T-cell (primary cell): ENCODE results near the gene CHAD. TPM values are rescaled to one million over a fixed set of nuclear protein-coding genes. Genes with fewer than 3 reads are reported as not detected.

ENCODE experiments used
- ATAC-seq, 4 experiments: fragments of 200-7000 bp in 3 of 4; fragments of 150-1000 bp in 1 of 4; cut with Tn5 transposase; replicated peaks in 1 of 4; 1 replicate in 3 of 4; 2 replicates in 1 of 4; pipeline ENCODE4 v1.10.0; 2021; ENCODE audit warnings: moderate library complexity in 3 of 4, mild to moderate bottlenecking in 2 of 4, moderate number of reproducible peaks in 1 of 4
- CTCF ChIA-PET, 2 donors: fragments of 300-600 bp; sonication (Branson Sonifier 250); formaldehyde crosslinking; loops; one replicate each; lab custom pipeline; 2022; ENCODE audit warnings: antibody characterized with exemption in 2 of 2; lab: Charles Lee
- POLR2A ChIA-PET, 2 donors: fragments of 300-600 bp; sonication (Branson Sonifier 250); formaldehyde crosslinking; loops; one replicate each; lab custom pipeline; 2022; ENCODE audit warnings: antibody characterized with exemption in 2 of 2; lab: Charles Lee
- DNase-seq, 35 experiments: peaks; one replicate each; pipeline versions ENCODE4 v3.0.0 to v3.0.0-alpha.2; 2013 to 2023
- H3K27ac ChIP-seq: one replicate; pipeline ENCODE4 v1.5.1; 2013; ENCODE audit warnings: low read length
- H3K27me3 ChIP-seq, 2 experiments: replicated peaks in 1 of 2; 1 replicate in 1 of 2; 2 replicates in 1 of 2; pipeline versions ENCODE4 v1.6.1 to v1.7.0; 2013; ENCODE audit warnings: low read length in 1 of 2, mixed read lengths in 1 of 2; ENCODE audit not compliant: control insufficient read depth in 2 of 2, insufficient read depth in 2 of 2; ENCODE audit errors: extremely low read depth in 1 of 2
- H3K36me3 ChIP-seq, 2 donors: 1 replicate in 1 of 2; 2 replicates in 1 of 2; pipeline versions ENCODE4 v1.6.1 to v1.7.0; 2013; ENCODE audit warnings: low read length in 1 of 2; ENCODE audit not compliant: control insufficient read depth in 2 of 2, insufficient read depth in 1 of 2; ENCODE audit errors: extremely low read depth in 1 of 2
- H3K4me1 ChIP-seq, 2 experiments: 1 replicate in 1 of 2; 2 replicates in 1 of 2; pipeline versions ENCODE4 v1.6.1 to v1.7.0; 2013; ENCODE audit warnings: low read length in 2 of 2, mixed read lengths in 1 of 2; ENCODE audit not compliant: insufficient read depth in 2 of 2, control insufficient read depth in 1 of 2; ENCODE audit errors: extremely low read depth in 1 of 2
- H3K4me3 ChIP-seq, 2 donors: 1 replicate in 1 of 2; 2 replicates in 1 of 2; pipeline versions ENCODE4 v1.5.1 to v1.7.0; 2013; ENCODE audit warnings: mild to moderate bottlenecking in 2 of 2, low read length in 1 of 2, moderate library complexity in 1 of 2; ENCODE audit not compliant: control insufficient read depth in 1 of 2; ENCODE audit errors: extremely low read depth in 1 of 2
- H3K9me3 ChIP-seq: 2 replicates; pipeline ENCODE4 v1.7.0; 2013
- H3K27ac Mint-ChIP-seq, 2 donors: one replicate each; pipeline ENCODE4 v1.8.0; 2020 to 2021; ENCODE audit warnings: mild to moderate bottlenecking in 2 of 2, mixed read lengths in 2 of 2
- H3K27me3 Mint-ChIP-seq, 2 donors: one replicate each; pipeline ENCODE4 v1.8.0; 2021 to 2022; ENCODE audit warnings: mixed read lengths in 2 of 2
- H3K36me3 Mint-ChIP-seq: one replicate; pipeline ENCODE4 v1.8.0; 2021; ENCODE audit warnings: mixed read lengths
- H3K4me1 Mint-ChIP-seq, 3 donors: one replicate each; pipeline ENCODE4 v1.8.0; 2020 to 2022; ENCODE audit warnings: mixed read lengths in 3 of 3, mild to moderate bottlenecking in 1 of 3
- H3K4me3 Mint-ChIP-seq, 3 donors: one replicate each; pipeline ENCODE4 v1.8.0; 2020 to 2022; ENCODE audit warnings: mild to moderate bottlenecking in 3 of 3, mixed read lengths in 3 of 3, moderate library complexity in 3 of 3
- H3K9me3 Mint-ChIP-seq, 3 donors: one replicate each; pipeline ENCODE4 v1.8.0; 2020 to 2022; ENCODE audit warnings: mixed read lengths in 3 of 3
- WGBS: methylation state at CpG from one replicate; pipeline ENCODE4 v1.1.5; 2013; ENCODE audit warnings: missing lambda C conversion rate; ENCODE audit not compliant: insufficient coverage; 5-methylcytosine and 5-hydroxymethylcytosine counted together
- total RNA-seq, 35 experiments: library from RNA in 6 of 35; stranded (reverse) in 6 of 35; fragments of 120-200 nt in 1 of 35; gene quantifications; one replicate each; pipeline versions ENCODE4 v1.2.1 to v1.2.4 and lab custom pipeline; 2013 to 2026

The CHAD gene
- total RNA-seq, 5 donors from 2014 or later (not counting 1 experiment from before 2014, with no cell fraction given): not detected

GRCh38 chr17:50495918-50496317 lies 27.2 kb upstream of the CHAD start:
- H3K36me3 ChIP-seq: no peaks in the 10 kb centered on the region
- no peaks in the 10 kb centered on the region for H3K9me3 ChIP-seq
- H3K4me1 ChIP-seq: no peaks in the 10 kb centered on the region
- peaks cover 0 to 11% of the 10 kb centered on the region in 2 experiments for H3K27me3 ChIP-seq
- H3K4me1 Mint-ChIP-seq: no peaks in the 10 kb centered on the region
- no peak overlapping the region for H3K4me3 Mint-ChIP-seq
- ChIA-PET CTCF (interaction anchor here in 1 of 2 donors (0.7 kb wide), 1 partner anchor 28 kb away, joined by 3 read pairs; no protein-coding TSS in a partner anchor), POLR2A (no interaction called here)
- no peak overlapping the region for H3K4me3 ChIP-seq
- H3K27ac Mint-ChIP-seq: no peak overlapping the region
- no peak overlapping the region for H3K27ac ChIP-seq
- no peaks in the 10 kb centered on the region for H3K36me3 Mint-ChIP-seq
- ATAC-seq (no peak), DNase-seq (no peak)
- peaks cover 0 to 2% of the 10 kb centered on the region in 2 donors for H3K27me3 Mint-ChIP-seq
- H3K9me3 Mint-ChIP-seq: no peaks in the 10 kb centered on the region
- WGBS: no CpG with 5 or more reads among the region's 8 CpGs

GRCh38 chr17:50495217-50495823 lies 26.6 kb upstream of the CHAD start:
- Histone ChIP-seq H3K27ac (no peak overlapping the region), H3K4me3 (no peak overlapping the region), H3K27me3 (peaks cover 0 to 11% of the 10 kb centered on the region in 2 experiments), H3K36me3 (no peaks in the 10 kb centered on the region), H3K4me1 (no peaks in the 10 kb centered on the region), H3K9me3 (no peaks in the 10 kb centered on the region)
- no peak for DNase-seq
- Mint-ChIP-seq H3K27me3 (peaks cover 0 to 2% of the 10 kb centered on the region in 2 donors), H3K27ac (no peak overlapping the region), H3K9me3 (no peaks in the 10 kb centered on the region), H3K4me1 (no peaks in the 10 kb centered on the region), H3K4me3 (no peak overlapping the region), H3K36me3 (no peaks in the 10 kb centered on the region)
- ATAC-seq: no peak
- ChIA-PET POLR2A (interaction anchor here (0.5 to 0.7 kb wide), 2 partner anchors 8 to 410 kb away, joined by 5 to 6 read pairs; no protein-coding TSS in a partner anchor), CTCF (interaction anchor here in 1 of 2 donors (0.7 kb wide), 1 partner anchor 27 kb away, joined by 3 read pairs; no protein-coding TSS in a partner anchor)
- WGBS: no CpG with 5 or more reads among the region's 8 CpGs

- Mint-ChIP-seq H3K27me3 (peaks cover 0 to 2% of the 10 kb centered on the region in 2 donors), H3K4me3 (no peak overlapping the region), H3K9me3 (no peaks in the 10 kb centered on the region), H3K27ac (no peak overlapping the region), H3K4me1 (no peaks in the 10 kb centered on the region), H3K36me3 (no peaks in the 10 kb centered on the region)
- CTCF ChIA-PET: no interaction called here
- no peak for ATAC-seq
- Histone ChIP-seq H3K36me3 (no peaks in the 10 kb centered on the region), H3K27ac (no peak overlapping the region), H3K27me3 (peaks cover 0 to 11% of the 10 kb centered on the region in 2 experiments), H3K4me3 (no peak overlapping the region), H3K4me1 (no peaks in the 10 kb centered on the region), H3K9me3 (no peaks in the 10 kb centered on the region)
- no peak for DNase-seq
- WGBS: 68% methylated on average over 2 of the region's 3 CpGs
- POLR2A ChIA-PET: no interaction called here
Observed at GRCh38 chr17:50493744-50494143, 25.1 kb upstream of the CHAD start.

GRCh38 chr17:50492214-50492613 lies 23.5 kb upstream of the CHAD start:
- CTCF ChIA-PET: no interaction called here
- H3K36me3 Mint-ChIP-seq: no peaks in the 10 kb centered on the region
- no peaks in the 10 kb centered on the region for H3K9me3 ChIP-seq
- no CpG with 5 or more reads among the region's 8 CpGs for WGBS
- no peak overlapping the region for H3K4me3 Mint-ChIP-seq
- DNase-seq: no peak
- H3K27me3 Mint-ChIP-seq: peaks cover 0 to 2% of the 10 kb centered on the region in 2 donors
- H3K27ac ChIP-seq: no peak overlapping the region
- H3K4me1 ChIP-seq: no peaks in the 10 kb centered on the region
- POLR2A ChIA-PET: interaction anchor here in 1 of 2 donors (0.6 kb wide), 1 partner anchor 285 kb away, joined by 4 read pairs; no protein-coding TSS in a partner anchor
- H3K27me3 ChIP-seq: peaks cover 0 to 11% of the 10 kb centered on the region in 2 experiments
- ATAC-seq: no peak
- H3K36me3 ChIP-seq: peaks cover 2 to 4% of the 10 kb centered on the region in 2 donors
- no peaks in the 10 kb centered on the region for H3K4me1 Mint-ChIP-seq
- no peak overlapping the region for H3K4me3 ChIP-seq
- H3K27ac Mint-ChIP-seq: no peak overlapping the region
- H3K9me3 Mint-ChIP-seq: no peaks in the 10 kb centered on the region

GRCh38 chr17:50491505-50491904 lies 22.8 kb upstream of the CHAD start:
- POLR2A ChIA-PET: interaction anchor here in 1 of 2 donors (0.6 kb wide), 1 partner anchor 284 kb away, joined by 4 read pairs; no protein-coding TSS in a partner anchor
- Histone ChIP-seq H3K9me3 (no peaks in the 10 kb centered on the region), H3K27ac (no peak overlapping the region), H3K27me3 (peaks cover 0 to 11% of the 10 kb centered on the region in 2 experiments), H3K4me1 (no peaks in the 10 kb centered on the region), H3K4me3 (no peak overlapping the region), H3K36me3 (peaks cover 5 to 6% of the 10 kb centered on the region in 2 donors)
- Mint-ChIP-seq H3K4me1 (no peaks in the 10 kb centered on the region), H3K27me3 (peaks cover 0 to 1% of the 10 kb centered on the region in 2 donors), H3K4me3 (no peak overlapping the region), H3K27ac (no peak overlapping the region), H3K9me3 (no peaks in the 10 kb centered on the region), H3K36me3 (no peaks in the 10 kb centered on the region)
- ATAC-seq: no peak
- no peak for DNase-seq
- WGBS: no CpG with 5 or more reads among the region's 1 CpG
- CTCF ChIA-PET: no interaction called here

- CTCF ChIA-PET: no interaction called here
- POLR2A ChIA-PET: no interaction called here
- no peak overlapping the region for H3K4me3 Mint-ChIP-seq
- no peaks in the 10 kb centered on the region for H3K27me3 ChIP-seq
- 69% methylated on average over 2 of the region's 2 CpGs for WGBS
- DNase-seq (no peak), ATAC-seq (no peak)
- H3K27ac Mint-ChIP-seq: no peak overlapping the region
- H3K36me3 Mint-ChIP-seq: peaks cover 11% of the 10 kb centered on the region
- H3K4me1 Mint-ChIP-seq: no peaks in the 10 kb centered on the region
- H3K4me1 ChIP-seq: no peaks in the 10 kb centered on the region
- H3K9me3 ChIP-seq: no peaks in the 10 kb centered on the region
- H3K27ac ChIP-seq: no peak overlapping the region
- H3K36me3 ChIP-seq: peaks cover 6 to 26% of the 10 kb centered on the region in 2 donors
- H3K9me3 Mint-ChIP-seq: no peaks in the 10 kb centered on the region
- no peak overlapping the region for H3K4me3 ChIP-seq
- no peaks in the 10 kb centered on the region for H3K27me3 Mint-ChIP-seq
Observed at GRCh38 chr17:50488880-50489279, 20.2 kb upstream of the CHAD start.
